Fibroblast of villous mesenchyme (primary cell): ENCODE data around the gene SARDH. TPM values are rescaled to one million over a fixed set of nuclear protein-coding genes. Genes with fewer than 3 reads are reported as not detected.

Experiments used
- DNase-seq: peaks from one replicate; pipeline ENCODE4 v3.0.0-alpha.2; 2010; ENCODE audit warnings: low read depth
- H3K4me3 ChIP-seq: 2 replicates; pipeline ENCODE4 v1.5.1; 2011; ENCODE audit warnings: low read depth, mild to moderate bottlenecking, low read length
- total RNA-seq: library from RNA; depleted of rRNA; stranded (reverse); fragments of >200 nt; gene quantifications from 2 replicates; pipeline ENCODE4 v1.2.3, GENCODE V29; 2012
- TF ChIP-seq, protein P1 (sequence below): IDR thresholded peaks from 2 replicates; pipeline ENCODE4 v1.5.1; 2012; ENCODE audit warnings: low read depth, mild to moderate bottlenecking, low read length; ENCODE audit not compliant: insufficient read depth

SARDH gene
- total RNA-seq, 1 donor: 6.0 TPM

GRCh38 chr9:133774799-133775198 is 36.6 kb upstream of the SARDH start:
- DNase-seq: no peak
- TF ChIP-seq, protein P1, sequence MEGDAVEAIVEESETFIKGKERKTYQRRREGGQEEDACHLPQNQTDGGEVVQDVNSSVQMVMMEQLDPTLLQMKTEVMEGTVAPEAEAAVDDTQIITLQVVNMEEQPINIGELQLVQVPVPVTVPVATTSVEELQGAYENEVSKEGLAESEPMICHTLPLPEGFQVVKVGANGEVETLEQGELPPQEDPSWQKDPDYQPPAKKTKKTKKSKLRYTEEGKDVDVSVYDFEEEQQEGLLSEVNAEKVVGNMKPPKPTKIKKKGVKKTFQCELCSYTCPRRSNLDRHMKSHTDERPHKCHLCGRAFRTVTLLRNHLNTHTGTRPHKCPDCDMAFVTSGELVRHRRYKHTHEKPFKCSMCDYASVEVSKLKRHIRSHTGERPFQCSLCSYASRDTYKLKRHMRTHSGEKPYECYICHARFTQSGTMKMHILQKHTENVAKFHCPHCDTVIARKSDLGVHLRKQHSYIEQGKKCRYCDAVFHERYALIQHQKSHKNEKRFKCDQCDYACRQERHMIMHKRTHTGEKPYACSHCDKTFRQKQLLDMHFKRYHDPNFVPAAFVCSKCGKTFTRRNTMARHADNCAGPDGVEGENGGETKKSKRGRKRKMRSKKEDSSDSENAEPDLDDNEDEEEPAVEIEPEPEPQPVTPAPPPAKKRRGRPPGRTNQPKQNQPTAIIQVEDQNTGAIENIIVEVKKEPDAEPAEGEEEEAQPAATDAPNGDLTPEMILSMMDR: no peak
- H3K4me3 ChIP-seq: no peak overlapping the region

GRCh38 chr9:133773889-133774655 is 35.9 kb upstream of the SARDH start:
- DNase-seq: peak; percentile 67
- H3K4me3 ChIP-seq: no peak overlapping the region
- TF ChIP-seq, protein P1: no peak

DNA sequence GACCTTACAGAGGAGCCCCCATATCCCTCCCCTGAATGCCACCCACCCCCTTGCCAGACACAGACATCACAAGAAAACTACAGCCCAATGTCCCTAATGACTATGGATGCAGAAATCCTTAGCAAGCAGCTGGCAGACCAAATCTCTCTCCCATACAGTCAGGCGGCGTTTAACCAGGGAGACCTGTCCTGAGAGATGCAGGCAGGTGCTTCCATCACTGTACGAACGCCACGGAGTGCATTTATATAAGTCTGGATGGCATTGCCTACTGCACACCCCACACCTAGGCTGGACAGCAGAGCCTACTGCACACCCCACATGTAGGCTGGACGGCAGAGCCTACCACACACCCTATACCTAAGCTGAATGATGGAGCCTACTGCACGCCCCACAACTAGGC is 34.4 kb upstream of the SARDH start:
- DNase-seq: no peak
- H3K4me3 ChIP-seq: no peak overlapping the region

GRCh38 chr9:133771486-133772482 is 33.6 kb upstream of the SARDH start:
- no peak for DNase-seq
- TF ChIP-seq, protein P1: no peak
- H3K4me3 ChIP-seq: no peak overlapping the region

More for the DNA sequence above, 34.4 kb upstream of the SARDH start:
- TF ChIP-seq, protein P1: no peak

DNA sequence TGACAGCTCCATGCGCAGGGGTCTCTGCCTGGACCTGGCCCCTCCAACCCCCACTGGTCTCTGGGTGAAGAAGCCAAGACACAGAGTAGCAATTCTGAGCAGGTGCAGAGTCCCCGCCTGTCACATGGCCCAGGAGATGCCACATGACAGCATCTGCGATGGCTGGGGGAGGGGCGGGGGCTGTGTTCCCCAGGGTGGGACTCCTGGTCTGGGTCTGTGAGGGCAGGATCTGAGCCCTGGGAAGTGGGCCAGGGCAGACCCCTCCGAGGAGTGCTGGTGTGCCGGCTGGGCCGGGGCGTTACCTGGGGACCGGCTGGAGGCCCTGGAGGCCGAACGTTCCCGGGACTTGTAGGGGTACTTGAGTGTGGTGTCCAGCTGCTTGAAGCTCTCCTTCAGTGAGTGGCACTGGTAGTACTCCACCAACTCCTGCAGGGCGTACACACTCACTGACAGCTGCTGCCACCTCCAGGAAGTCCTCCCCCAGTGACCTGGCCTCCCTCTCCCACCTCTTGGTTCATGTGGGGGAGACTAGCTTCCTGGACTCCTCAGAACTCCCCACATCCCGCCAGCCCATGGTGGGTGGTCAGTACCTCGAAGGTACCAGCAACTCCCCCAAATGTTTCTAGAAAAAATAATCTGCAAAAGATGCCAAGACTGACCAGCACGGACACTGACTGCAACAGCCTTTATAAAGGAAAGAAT is 32.1 kb upstream of the SARDH start:
- no peak overlapping the region for H3K4me3 ChIP-seq
- DNase-seq: no peak
- TF ChIP-seq, protein P1: no peak

DNA sequence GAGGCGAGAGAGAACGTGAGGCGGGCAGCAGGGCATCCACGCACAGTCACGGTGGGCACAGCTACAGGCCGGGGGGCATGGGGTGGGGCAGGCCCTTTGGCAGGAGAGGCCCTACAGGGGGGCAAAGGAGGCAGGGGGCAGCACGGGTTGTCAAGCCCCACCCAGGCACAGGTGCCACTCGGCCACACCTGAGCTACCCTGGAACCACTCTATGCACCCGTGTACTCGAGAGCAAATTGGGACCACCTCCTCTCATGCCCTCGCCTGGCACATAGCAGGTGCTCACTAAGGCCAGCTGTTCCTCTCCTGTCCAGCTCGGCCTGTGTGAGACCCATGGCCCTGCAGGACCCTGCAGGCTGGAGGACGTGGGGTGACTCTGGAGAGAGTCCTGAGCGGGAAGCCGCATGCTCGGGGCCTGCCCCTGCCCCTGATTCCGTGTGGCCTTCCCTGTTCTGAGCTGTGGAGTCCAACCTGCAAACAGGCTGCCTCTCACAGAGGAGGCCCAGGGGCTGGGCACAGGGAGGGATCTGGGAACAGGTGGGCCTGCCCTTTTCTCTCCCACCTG is 31.4 kb upstream of the SARDH start:
- no peak overlapping the region for H3K4me3 ChIP-seq
- TF ChIP-seq, protein P1: no peak
- no peak for DNase-seq
